GM18502 (cell line): ENCODE results near the gene ST13.
"Not testable (repeated sequence)": the region's sequence is repeated elsewhere in the genome, so short reads cannot be mapped to it uniquely, and the experiment has no call there.

Experiments
- ATAC-seq: cut with Tn5 transposase; IDR thresholded peaks from one replicate; pipeline ENCODE4 v1.9.1; 2021; ENCODE audit warnings: mild to moderate bottlenecking; ENCODE audit not compliant: unreplicated experiment, poor library complexity

Gene ST13

DNA sequence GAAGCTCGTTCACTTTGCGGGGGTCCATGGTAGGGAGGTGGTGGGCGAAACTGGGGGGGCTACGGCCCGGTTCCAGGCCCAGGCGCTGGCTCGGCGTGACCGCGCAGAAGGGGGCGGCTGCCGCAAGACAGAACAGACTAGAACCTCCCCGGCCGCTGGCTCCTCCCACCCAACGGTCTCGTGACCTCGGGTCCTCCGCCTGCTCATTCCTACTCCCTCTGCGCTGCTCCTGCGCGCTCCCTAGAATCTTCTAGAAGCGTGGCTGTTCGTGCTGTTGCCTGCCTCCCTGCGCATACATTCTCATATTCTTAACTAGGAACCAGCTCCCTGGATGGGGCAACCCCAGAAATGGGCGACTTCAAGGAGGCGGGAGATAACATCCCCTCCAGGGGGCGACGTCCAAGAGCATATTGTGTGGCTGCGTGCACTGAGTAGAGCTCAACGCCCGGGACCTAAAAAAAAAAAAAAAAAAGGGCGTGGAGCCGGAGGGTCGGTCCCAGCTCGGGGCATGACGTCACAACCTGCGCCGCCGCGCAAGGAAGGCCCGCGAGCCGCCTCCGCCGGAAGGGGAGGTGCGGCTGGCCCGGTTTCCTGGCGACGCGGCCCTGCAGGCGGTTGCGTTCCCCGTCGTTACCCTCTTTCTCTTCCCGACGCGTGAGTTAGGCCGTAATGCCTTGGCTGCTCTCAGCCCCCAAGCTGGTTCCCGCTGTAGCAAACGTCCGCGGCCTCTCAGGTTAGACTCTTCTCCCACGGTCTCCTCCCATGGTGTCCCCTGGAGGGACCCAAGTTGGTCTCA is at the start of gene ST13, which contains the start of gene XPNPEP3:
Gene ST13, minus strand, starts transcription at position 127 of the 796 bp plus-strand sequence. Its CDS starts 99 bp downstream, at position 28.
Gene XPNPEP3, plus strand, starts transcription at position 636 of the 796 bp plus-strand sequence. Its CDS starts 34 bp downstream, at position 670.
- ATAC-seq = peak; percentile 82

DNA sequence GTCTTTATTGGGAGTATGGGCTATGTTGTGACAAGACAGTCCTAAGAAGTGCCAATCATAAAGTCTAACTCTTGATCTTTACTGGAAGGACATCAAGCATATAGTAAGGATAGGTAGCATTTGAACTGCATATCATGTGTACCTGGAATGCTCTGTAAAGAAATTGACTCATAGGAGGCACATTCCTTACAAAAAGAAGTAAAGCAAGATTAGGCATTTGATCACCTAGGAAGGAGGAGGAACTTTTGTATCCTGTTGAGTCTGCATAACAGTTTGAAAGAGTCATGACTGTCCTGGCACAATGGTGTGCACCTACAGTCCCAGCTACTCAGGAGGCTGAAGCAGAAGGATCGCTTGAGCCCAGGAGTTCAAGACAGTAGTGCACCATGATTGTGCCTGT is 47.7 kb upstream of the ST13 start:
- ATAC-seq = no peak

DNA sequence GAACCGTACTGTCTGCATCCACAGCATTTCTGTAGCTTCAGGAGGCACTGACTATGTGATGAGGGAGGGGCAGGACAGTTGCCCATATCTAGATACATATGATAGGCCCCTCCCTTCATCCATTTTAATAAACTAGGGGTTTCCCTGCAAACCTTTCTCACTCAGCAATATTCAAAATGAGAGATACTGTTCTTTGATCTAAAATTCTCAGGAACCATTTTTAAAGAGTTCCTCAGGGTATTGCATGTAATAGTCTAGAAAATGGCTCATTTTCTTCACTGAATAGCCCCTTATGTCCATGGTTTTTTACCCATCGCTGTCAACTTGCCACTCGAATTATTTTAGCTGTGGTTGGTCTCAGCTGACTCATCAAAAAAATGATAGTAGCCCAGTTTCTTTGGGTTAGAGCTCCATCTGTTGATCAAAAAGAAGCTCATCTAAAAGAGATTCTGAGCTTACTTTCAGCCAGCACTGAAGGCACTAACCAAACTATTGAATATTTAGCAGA is 42.5 kb upstream of the ST13 start:
- no peak for ATAC-seq

DNA sequence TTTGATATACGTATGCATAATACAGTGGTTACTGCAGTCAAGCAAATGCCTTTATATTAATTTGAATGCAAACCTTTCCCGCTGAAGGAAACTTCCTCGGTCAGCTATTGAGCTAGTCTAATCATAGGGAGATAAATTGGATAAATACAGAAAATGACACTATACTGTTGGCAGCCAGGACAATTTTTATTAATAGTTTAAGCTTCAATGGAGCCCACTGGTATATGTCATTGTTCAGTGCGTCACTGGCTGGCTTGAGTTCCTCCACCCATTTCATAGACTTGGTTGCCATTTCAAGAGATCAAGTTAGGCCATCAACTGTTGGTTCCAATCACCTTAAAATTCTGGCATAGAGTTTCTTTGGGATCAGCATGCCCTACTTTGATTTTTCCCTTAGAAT is 38.0 kb upstream of the ST13 start:
- no peak for ATAC-seq

DNA sequence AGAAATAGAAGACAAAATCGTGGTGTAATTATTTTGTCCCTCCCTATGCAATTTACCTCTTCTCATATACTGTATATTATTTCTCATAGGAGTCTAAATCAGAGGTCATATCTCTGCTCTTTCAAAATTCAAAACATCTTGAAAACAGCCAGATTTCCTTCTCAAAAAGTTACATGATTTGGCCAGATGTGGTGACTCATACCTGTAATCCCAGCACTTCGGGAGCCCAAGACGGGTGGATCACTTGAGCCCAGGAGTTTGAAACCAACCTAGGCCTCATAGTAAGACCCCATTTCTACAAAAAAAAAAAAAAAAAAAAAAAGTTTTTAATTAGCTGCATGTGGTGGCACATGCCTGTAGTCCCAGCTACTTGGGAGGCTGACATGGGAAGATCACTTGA is 34.4 kb upstream of the ST13 start:
- no peak for ATAC-seq

DNA sequence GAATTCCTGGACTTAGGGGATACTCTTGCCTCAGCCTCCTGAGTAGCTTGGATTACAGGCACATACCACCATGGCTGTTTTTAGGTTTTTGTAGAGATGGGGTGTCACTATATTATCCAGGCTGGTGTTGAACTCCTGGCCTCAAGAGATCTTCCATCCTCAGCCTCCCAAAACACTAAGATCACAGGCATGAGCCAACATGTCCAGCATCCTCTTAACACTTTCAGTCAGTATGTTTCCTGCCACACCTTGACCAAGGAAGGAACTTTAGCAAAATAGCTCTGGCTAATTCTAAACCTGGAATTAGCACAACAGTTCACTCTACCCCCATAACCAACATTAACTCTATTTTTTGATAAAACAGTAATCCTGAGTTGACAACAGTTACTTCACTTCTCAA is 32.7 kb upstream of the ST13 start:
- ATAC-seq = no peak

DNA sequence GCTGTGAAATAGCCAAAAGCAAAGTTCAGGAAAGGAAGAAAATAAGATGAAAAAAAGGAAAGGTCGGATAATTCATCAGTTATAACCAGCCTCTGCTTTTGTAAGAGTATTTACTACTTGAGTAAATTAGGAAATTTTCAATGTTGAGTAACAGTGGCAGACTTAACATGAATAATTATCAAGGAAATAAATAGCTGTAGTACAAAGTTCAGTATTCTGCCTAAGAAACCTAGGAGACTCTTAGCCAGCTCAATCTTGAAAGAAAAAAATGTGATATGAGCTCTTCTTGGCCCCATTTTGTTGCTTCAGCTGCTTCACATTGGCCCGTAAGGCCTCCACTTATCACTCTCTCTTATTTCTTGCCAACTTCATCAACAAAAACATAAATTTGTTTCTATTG is 22.5 kb upstream of the ST13 start:
- no peak for ATAC-seq

DNA sequence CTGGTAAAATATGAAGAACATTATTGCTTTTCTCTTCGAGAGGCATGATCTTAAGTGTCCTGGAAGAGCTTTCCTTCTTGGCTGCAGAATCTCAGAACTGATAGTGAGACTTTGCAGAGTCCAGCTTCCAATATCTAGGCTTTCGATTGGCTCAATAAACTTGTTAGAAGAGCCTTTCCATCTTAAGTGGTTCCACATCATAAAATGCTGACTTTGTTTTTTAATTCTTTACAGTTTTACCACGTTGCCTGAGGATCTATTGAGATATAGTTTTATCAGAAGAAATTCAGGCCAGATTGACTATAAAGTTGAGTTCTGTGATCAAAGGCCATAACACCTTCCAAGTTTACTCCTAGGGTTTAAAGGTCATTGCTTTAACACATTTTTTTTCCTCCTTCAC is 21.0 kb upstream of the ST13 start:
- no peak for ATAC-seq

DNA sequence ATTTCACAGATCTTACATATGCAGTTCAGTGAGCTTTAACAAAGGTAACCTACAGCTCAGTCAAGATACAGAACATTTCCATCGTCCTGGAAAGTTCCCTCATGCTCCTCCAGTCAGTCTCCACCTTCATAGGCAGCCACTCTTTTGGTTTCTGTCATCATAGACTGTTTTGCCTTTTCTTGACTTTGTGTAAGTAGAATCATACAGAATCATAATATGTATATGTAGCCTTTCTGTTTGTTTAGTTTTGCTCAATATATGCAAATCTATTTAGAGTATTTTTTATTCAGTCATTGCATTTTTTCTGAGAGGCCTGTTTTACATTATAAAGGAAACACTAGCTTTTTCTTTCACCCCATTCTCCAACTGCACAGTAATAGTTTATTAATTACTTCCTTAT is 20.5 kb upstream of the ST13 start:
- ATAC-seq = no peak

DNA sequence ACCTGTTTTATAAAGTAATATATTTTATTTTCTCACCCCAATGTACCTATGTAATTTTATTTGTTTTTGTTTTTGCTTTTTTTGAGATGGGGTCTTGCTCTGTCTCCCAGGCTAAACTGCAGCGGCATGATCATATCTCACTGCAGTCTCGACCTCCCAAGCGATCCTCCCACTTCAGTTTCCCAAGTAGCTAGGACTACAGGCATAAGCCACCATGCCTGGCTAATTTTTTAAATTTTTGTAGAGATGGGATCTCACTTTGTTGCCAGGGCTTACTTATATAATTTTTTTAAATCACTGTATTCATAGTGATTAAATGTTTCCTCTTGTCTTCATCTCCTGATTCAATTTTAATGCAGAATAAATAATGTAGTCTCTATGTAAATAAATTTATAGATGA is 18.7 kb upstream of the ST13 start:
- ATAC-seq = no peak

DNA sequence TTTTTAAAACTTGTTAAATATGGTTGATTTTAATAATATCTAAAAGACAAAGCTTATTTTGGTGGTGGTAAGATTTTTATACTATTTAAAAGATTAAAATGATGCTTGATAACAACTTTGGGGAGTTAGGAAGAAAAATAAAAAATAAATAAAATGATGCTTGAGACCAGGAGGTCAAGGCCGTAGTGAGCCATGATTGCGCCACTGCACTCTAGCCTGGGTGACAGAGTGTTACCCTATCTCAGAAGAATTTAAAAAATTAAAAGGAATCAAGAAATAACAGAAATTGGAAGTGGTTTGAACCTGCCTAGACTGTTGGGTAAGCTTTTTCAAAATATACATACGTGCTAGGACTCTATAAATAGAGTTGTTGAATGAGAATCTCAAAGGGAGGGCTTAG is 17.6 kb upstream of the ST13 start:
- no peak for ATAC-seq

DNA sequence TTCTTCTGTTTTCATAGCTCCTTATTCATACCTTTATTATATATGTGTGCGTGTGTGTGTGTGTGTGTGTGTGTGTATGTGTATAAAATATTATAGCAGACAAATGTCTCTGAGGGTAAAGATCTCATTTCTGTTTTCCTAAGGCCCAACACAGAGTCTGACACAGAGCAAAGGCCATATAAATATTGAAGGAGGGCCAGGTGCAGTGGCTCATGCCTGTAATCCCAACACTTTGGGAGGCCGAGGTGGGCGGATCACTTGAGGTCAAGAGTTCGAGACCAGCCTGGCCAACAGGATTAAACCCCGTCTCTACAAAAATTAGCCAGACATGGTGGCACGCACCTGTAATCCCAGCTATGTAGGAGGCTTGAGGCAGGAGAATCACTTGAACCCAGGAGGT is 11.9 kb upstream of the ST13 start:
- ATAC-seq = not testable (repeated sequence)

DNA sequence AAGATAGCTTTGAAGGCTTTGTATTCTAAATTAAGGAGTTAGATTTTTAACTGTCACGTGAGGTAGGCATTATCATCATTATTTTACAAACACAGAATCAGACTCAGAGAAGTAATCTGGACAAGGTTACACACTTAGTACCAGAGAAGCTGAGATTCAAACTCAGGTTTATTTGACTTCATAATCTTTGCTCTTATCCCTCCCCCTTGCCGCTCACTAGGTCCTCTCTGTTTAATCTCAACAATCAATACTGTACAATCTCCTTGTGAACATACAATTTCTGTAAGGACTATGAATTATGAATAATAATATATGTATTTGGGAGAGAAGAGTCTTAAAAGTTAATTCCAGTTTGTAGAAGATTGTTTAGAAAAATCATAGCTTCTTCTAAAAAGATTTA is 10.7 kb upstream of the ST13 start:
- ATAC-seq = no peak

DNA sequence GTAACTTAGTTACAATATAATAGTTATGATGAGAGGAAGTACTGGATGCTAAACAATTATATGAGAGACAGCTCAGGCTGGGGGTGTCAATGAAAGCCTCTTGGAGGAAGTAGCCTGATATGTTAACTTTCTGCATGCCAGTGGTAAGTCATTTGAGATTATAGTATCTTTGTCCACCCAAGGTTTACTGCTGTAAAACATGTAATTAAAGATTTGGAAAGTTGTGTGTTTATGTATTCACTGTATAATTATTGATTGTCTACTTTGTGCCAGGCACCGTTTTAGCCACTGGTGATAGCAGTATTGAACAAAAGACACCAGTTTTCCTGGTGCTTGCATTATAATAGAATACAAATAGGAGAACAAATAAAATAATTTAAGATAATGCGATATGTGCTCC is 6.1 kb upstream of the ST13 start:
- ATAC-seq = no peak

DNA sequence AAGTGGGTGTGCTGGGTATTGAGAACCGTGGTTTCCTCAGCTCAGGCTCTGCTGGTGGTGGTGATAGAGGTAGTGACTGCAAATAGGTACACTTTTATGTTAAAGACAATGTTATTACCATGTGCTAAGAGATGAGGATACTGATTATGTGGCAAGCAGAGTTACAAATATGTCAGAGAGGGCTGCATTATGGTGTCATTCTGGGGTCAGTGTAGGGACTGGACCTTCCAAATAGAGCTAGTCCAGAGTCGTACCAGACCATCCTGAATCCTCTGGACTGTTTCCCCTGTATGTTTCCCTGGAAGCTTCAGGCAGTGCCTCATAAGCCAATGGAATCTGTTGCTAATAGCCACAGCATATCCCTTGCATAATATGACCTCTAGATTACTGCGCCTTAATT is 5.6 kb upstream of the ST13 start, which contains the start of gene DNAJB7:
Gene DNAJB7, minus strand, starts transcription at position 101 of the 400 bp plus-strand sequence. CDS start 119 bp downstream, outside the sequence.
- no peak for ATAC-seq

DNA sequence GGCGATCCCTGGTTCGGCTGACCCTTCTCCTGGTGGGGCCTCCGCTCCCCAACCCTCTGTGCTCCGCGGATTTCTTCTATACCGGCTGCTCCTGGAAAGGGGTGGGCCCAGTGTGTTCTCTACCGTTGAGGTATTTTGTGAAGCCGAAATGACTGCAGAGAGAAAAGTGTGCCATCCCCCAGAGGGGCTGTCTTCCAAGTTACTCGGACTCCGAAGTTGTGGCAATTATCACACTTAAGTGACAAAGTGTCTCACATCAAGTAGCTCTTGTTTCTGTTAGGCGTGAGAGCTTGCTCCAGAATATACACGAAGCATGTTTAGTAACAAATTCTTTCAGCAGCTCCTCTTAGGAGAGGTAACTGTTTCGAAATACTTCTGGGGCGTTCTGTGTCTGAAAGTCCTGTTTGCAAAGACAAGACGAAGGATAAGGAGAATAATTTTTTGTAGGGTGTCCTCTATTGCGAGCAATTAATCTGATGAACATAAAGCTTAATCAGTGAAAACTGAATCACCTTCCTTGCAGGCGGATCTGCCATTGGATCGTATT is 943 bp upstream of the ST13 start:
- ATAC-seq = no peak

DNA sequence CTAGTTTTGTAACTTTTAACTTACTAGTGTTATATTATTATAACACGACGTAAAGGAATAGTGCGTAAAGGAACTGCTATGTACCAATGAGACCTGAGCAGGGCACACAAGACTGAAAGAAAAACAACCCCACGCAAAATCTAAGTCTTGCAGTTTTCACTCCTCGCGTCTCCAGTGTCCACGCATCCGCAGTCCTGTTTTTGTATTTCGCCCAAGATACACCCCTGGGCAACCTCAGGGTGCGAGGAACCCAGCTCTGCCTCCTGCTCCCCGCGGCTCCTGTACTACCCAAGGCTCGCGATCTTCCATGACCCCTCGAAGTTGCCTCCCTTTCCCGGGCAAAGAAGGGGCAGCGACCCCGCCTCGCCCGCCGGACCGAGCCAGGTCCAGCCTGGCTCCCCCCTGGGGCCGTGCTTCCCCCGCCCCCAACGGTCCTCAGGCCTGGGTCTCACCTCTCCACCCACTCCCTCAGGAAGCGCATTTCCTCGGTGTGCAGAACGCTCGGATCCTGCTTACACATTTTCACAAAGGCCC is 393 bp downstream of the ST13 start:
- ATAC-seq = peak; percentile 35

DNA sequence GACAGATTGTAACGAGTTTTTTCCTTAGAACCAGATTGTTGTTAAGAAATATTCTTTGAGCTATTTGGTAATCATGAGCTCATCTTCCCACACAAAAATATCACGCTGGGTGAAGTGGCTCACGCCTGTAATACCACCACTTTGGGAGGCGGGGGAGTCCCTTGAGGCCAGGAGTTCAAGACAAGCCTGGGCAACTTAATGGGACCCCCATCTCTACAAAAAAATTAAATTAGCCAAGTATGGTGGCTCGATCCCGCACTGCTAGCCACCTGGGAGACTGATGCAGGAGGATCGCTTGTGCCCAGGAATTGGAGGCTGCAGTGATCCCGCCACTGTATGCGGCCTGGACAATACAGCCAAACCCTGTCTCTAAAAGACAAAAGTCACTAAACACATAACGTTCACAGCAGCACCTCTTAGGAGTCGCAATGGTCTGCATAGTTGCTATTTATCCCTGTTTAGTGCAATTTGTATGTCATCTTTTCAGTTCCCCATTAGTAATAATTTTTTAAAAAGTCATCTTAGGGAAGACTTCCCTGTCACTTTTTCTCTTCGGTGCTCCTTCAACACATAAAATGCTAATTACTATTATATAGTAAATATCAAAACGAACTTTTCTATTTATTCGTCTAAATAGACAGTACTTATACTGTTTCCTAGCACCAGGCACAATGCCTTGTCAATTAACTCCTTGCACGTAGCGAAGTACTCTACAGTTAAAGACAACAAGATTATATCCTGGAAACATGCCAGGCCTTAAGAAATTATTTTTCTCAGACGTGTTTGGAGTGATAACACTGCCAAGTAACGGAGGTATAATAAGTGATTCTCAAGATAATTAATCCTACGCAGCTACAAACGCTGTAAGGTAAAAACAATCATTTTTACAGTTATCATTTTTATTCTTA is 1.1 kb downstream of the ST13 start:
- no peak for ATAC-seq

DNA sequence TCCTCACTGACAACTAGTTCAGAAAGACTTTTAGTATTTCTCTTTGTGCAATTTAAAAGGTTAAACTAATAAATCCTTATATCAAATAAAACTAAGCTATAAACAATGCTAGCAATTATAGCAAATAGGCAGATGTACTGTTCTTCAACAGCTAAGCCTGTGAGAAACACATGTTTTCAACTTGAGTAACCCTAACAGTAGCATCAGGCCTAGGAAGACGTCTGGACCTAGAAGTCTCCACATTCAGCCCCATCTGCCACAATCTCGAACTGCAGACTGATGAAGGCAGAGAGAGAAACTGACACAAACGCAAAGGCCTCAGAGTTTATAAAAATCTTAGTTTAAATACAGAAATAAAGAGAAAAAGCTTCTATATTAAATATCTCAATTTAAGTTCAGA is 2.5 kb downstream of the ST13 start:
- no peak for ATAC-seq

DNA sequence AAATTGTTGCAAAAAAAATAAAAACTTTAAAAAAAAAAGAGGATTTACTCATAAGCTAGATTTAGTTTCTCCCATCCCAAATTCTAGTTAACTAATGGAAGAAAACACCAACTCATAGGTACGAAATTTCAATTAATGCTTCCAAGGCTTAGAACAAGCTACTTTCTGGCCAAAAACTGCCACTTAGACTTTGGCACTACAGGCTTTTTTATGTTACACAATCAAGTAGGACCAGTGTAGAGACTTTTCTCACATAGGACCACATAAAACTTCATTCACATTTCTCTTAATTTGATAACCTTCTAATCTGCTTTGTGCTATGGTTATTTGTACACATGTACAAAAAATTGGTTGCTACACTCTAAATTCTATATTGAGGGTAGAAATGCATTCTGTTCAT is 3.1 kb downstream of the ST13 start:
- ATAC-seq = no peak
